A549 (cell line): Measurements from ENCODE around the gene EXOC3L2.

Experiments used
- CEBPB ChIP-seq, 2 experiments: fragments of >200 bp in 1 of 2; sonication (Bioruptor Twin) in 1 of 2; formaldehyde crosslinking in 1 of 2; IDR thresholded peaks; 2 replicates each; pipeline ENCODE4 v1.6.1; 2012 to 2016
- CHD2 ChIP-seq: fragments of 150-350 bp; IDR thresholded peaks from 2 replicates; pipeline ENCODE4 v1.6.1; 2014; ENCODE audit warnings: low read length; ENCODE audit not compliant: partially characterized antibody
- HOXA7 ChIP-seq: fragments of 250-450 bp; sonication (Bioruptor Pico); IDR thresholded peaks from 2 replicates; pipeline ENCODE4 v1.5.0; 2020; ENCODE audit warnings: mild to moderate bottlenecking, moderate library complexity
- JUNB ChIP-seq: fragments of >200 bp; sonication (Bioruptor Twin); formaldehyde crosslinking; IDR thresholded peaks from 2 replicates; pipeline ENCODE4 v1.6.1; 2016
- MYC ChIP-seq: IDR thresholded peaks from 2 replicates; pipeline ENCODE4 v1.6.1; 2012; ENCODE audit warnings: mild to moderate bottlenecking, inconsistent platforms, low read length, improper control_type of control experiment, borderline replicate concordance
- POLR2A ChIP-seq: IDR thresholded peaks from 2 replicates; pipeline ENCODE4 v1.6.1; 2012; ENCODE audit warnings: mild to moderate bottlenecking, low read length
- TF ChIP-seq, protein P1 (sequence below): fragments of >200 bp; sonication (Bioruptor Twin); formaldehyde crosslinking; IDR thresholded peaks from 3 replicates; pipeline ENCODE4 v1.5.1; 2016
- TF ChIP-seq, protein P2 (sequence below): IDR thresholded peaks from 2 replicates; pipeline ENCODE4 v1.6.1; 2012
- TF ChIP-seq, protein P3 (sequence below): fragments of >200 bp; sonication (Bioruptor Twin); formaldehyde crosslinking; IDR thresholded peaks from 3 replicates; pipeline ENCODE4 v1.6.1; 2016

DNA sequence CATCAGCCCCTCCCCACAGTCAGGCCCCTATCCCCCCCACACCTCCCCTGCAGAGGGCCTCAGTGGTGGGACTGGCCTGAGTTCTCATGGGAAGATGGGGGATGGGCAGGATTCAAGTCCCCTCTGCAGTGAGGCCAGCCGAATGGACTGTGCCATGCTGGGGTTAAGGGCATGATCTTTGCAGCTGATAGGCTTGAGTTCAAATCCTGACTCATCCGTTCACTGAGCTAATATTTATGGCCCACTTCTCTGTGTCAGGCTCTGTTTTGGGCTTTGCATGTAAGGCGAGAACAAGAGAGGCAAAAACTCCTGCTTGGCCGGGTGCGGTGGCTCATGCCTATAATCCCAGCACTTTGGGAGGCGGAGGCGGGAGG lies 26.5 kb upstream of the EXOC3L2 start:
- TF ChIP-seq CHD2 = no peak
- TF ChIP-seq, protein P1, sequence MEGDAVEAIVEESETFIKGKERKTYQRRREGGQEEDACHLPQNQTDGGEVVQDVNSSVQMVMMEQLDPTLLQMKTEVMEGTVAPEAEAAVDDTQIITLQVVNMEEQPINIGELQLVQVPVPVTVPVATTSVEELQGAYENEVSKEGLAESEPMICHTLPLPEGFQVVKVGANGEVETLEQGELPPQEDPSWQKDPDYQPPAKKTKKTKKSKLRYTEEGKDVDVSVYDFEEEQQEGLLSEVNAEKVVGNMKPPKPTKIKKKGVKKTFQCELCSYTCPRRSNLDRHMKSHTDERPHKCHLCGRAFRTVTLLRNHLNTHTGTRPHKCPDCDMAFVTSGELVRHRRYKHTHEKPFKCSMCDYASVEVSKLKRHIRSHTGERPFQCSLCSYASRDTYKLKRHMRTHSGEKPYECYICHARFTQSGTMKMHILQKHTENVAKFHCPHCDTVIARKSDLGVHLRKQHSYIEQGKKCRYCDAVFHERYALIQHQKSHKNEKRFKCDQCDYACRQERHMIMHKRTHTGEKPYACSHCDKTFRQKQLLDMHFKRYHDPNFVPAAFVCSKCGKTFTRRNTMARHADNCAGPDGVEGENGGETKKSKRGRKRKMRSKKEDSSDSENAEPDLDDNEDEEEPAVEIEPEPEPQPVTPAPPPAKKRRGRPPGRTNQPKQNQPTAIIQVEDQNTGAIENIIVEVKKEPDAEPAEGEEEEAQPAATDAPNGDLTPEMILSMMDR = no peak
- no peak for TF ChIP-seq MYC
- no peak for TF ChIP-seq POLR2A
- TF ChIP-seq, protein P2, sequence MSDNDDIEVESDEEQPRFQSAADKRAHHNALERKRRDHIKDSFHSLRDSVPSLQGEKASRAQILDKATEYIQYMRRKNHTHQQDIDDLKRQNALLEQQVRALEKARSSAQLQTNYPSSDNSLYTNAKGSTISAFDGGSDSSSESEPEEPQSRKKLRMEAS = no peak
- no peak for TF ChIP-seq CEBPB (IDR thresholded peaks at IDR 0.05)
- no peak for TF ChIP-seq HOXA7 (CRISPR knock-in tag)
- no peak for TF ChIP-seq JUNB
- TF ChIP-seq, protein P3, sequence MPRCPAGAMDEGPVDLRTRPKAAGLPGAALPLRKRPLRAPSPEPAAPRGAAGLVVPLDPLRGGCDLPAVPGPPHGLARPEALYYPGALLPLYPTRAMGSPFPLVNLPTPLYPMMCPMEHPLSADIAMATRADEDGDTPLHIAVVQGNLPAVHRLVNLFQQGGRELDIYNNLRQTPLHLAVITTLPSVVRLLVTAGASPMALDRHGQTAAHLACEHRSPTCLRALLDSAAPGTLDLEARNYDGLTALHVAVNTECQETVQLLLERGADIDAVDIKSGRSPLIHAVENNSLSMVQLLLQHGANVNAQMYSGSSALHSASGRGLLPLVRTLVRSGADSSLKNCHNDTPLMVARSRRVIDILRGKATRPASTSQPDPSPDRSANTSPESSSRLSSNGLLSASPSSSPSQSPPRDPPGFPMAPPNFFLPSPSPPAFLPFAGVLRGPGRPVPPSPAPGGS = no peak
